ENCODE results near the gene C1orf159.

The C1orf159 gene

DNA sequence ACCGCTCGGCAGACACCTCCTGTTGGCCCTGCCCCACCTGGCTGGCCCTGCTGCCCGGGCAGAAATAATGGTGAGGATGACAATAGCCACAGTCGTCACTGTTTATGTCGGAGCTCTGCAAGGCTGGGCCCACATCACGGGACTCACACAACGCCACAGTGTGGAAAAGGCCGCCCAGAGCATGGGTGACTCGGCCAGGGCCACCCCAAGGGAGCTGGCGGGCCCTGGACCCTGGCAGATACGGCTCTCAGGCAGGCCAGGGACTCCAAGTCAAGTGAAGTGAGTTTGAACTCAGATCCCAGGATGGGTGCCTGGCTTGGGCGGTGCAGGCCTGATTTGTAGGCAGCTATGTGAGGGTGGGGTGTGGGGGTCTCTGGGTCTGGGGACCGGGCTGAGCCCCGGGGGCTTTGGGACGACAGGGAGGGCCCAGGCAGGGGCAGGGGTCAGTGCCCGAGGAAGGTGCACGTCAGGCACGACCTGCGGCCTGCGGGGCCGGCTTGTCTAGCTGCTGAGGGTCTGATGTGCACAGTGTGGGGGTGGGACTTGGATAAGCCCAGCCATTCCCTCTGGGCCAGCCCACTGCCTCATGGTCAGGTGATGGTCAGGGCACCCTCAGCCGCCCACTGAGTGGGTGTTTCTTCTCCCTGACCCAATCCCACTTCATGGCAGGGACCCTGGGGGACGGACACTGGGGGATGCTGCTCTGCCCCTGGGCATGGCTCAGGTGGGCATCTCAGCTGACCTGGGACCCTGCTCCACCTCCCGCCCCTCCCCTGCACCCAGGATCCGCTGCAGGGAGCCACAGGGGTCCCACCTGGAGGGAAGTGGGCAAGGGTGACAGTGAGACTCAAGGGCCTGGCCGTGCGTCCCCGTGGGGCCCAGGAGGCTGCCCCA lies 42.8 kb downstream of the C1orf159 start:
- TF ChIP-seq, protein P1, sequence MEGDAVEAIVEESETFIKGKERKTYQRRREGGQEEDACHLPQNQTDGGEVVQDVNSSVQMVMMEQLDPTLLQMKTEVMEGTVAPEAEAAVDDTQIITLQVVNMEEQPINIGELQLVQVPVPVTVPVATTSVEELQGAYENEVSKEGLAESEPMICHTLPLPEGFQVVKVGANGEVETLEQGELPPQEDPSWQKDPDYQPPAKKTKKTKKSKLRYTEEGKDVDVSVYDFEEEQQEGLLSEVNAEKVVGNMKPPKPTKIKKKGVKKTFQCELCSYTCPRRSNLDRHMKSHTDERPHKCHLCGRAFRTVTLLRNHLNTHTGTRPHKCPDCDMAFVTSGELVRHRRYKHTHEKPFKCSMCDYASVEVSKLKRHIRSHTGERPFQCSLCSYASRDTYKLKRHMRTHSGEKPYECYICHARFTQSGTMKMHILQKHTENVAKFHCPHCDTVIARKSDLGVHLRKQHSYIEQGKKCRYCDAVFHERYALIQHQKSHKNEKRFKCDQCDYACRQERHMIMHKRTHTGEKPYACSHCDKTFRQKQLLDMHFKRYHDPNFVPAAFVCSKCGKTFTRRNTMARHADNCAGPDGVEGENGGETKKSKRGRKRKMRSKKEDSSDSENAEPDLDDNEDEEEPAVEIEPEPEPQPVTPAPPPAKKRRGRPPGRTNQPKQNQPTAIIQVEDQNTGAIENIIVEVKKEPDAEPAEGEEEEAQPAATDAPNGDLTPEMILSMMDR (IDR thresholded peaks at IDR 0.05; ENCODE audit: insufficient read depth, missing control alignments): no peak
- DNase-seq (ENCODE audit: insufficient read length, low spot score) (no peak), FAIRE-seq (no peak)

DNA sequence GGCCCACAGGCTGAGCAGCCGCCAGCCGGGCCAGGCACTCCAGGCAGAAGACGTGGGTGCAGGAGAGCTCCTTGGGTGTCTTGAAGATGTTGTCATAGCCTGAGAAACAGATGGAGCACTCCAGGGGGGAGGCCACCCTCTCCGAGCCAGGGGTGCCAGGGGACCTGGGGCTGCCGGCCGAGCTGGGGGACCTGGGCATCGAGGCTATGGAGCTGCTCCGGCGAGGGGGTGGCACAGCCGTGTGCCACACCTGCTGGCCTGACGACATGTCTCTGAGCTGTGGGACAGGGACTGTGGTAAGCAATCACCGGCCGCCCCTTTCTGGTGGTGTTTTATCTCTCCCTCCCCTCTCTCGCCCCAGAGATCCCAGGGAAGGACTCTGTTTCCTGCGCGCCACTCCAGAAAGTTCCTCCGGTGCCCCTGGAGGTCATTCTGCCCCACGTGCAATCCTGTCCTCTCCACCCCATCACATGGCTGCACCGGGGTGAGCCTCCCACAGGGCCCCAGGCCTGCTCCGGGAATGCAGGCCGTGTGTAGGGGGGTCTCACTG lies 43.5 kb downstream of the C1orf159 start:
- DNase-seq (ENCODE audit: insufficient read length, low spot score) (no peak), FAIRE-seq (no peak)
- TF ChIP-seq, protein P1 (IDR thresholded peaks at IDR 0.05; ENCODE audit: insufficient read depth, missing control alignments): no peak

DNA sequence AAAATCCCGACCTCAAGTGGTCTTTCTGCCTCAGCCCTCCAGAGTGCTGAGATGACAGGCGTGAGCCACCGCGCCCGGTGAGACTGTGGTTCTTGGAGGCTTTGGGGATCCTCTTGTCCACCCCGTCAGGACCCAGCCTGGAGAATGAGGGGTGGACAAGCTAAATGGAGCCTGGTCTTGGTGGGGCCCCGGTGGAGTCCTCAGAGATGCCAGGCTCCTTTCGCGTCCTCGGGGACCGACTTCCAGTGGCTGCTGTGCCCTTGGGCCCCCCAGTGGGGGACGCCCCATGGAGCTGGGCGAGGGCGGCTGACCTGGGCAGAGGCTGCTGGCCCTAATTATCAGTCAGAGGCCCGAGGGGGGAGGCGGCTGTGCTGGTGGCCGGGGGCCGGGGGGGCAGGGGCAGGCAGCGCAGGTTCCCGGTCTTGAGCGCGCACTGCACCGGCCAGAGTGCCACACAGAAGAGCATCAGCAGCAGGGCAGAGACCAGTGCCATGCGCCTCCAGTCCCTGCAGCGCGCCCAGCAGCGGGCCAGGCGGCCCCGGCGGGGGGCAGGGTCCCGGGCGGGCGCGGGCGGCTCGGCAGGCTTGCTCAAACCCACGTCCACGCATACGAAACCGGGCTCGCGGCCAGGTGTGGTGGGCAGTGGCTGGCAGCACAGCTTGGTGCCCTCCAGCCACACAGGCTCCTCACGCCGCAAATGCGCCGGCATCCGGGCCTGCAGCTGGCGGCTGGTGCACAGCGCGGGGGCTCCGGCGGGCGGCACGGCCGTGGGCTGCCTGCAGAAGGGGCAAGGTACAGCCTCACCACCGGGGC lies 44.2 kb downstream of the C1orf159 start:
- TF ChIP-seq, protein P1 (IDR thresholded peaks at IDR 0.05; ENCODE audit: insufficient read depth, missing control alignments): no peak
- DNase-seq (ENCODE audit: insufficient read length, low spot score) (no peak), FAIRE-seq (no peak)

DNA sequence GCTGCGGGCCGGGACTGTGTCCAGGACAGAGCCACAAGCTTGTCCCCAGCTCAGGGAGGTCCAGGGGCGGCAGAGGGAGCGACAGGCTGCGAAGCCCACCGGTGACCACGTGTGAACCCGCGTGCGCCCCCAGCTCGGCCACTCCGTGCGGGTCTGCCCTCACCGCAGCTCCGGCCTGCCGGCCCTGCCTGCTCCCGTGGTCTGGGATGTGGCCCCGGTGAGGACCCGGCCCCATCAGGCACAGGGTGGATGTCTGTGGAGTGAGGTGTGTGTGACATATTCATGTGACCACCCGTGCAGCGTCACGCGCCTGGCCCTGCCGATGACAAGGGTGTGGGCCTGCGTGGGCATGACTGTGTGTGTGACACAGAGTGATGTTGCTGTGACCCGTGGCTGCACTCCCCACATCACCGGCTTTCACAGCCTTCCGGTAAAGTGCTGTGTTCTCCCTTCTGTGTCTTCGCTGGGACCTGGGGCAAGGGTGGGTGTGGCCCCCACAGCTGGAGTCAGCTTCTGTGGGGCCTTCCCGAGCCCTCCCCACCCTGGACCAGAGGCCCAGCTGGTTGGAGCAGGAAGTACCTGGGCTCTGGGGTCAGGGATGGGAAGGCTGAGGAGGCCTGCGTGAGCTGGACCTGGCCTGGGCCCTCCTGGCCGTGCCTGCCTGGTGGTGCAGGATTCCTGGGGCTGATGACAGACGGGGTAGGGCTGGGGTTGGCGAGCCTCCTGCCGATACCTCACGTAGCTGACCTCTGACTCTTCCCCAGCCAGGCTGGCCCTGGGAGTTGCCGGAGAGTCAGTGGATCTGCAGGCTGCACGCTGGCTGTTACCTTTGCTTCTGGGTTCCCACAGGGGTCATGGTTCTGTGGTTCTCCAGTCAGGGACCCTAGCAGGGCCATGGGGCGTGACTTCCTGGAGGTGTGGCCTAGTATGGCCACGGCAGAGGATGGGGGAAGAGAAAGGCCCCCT lies 45.9 kb downstream of the C1orf159 start:
- TF ChIP-seq, protein P1 (IDR thresholded peaks at IDR 0.05; ENCODE audit: insufficient read depth, missing control alignments): no peak
- DNase-seq (ENCODE audit: insufficient read length, low spot score): no peak
- no peak for FAIRE-seq

DNA sequence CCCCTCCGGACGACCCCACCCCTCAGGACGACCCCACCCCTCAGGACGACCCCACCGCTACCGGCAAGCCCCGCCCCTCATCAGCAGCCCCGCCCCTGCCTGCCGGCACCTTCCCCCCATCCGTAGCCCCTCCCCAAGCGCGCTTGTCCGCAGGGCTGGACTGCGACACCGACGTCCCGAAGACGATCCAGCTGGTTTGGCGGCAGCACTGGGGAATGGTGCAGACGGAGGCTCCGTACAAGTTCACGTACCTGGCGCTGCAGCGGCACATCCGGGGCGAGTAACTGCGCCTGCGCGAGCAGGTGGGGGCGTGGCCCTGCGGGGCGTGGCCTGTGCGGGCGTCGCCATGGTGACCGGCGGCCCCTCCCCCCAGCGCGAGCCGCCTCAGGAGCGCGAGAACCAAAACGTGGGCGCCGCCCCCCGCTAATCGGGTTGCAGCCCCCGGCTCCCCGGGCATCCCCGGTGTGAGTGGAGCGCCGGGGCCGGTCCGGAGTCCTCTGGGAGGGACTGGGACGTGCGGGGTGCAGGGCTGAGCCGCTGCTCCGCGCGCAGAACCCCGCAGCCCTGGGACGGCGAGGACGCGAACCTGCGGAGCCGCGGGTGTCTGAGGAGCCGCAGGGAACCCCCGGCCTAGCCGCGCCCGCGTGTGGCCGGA lies 46.7 kb downstream of the C1orf159 start:
- TF ChIP-seq, protein P1 (IDR thresholded peaks at IDR 0.05; ENCODE audit: insufficient read depth, missing control alignments): no peak
- FAIRE-seq: no peak
- peak; percentile 87 for DNase-seq (ENCODE audit: insufficient read length, low spot score)

DNA sequence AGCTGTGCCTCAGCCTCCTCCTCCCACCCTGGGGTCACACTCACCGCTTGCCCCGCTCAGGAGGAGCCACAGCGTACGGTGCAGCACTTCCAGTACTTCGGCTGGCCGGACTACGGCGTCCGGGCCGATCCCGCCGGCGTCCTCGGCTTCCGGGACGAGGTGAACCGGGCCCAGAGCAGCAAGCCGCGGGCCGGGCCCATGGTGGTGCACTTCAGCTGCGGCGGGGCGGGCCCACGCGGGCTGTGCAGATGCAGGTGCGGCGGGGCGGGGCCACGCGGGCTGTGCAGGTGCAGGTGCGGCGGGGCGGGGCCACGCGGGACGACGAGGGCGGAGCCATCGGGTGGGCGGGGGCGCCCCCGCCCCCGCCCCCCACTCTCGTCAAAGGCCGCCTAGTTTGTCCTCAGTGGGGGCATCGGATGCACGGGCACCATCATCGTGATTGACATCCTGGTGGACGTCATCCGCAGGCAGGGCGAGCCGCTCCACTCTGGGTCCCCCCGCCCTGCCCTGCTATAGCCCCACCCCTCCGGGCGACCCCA lies 47.3 kb downstream of the C1orf159 start:
- TF ChIP-seq, protein P1 (IDR thresholded peaks at IDR 0.05; ENCODE audit: insufficient read depth, missing control alignments): no peak
- DNase-seq (ENCODE audit: insufficient read length, low spot score) (peak; percentile 60), FAIRE-seq (no peak)

Data from D721Med (cell line).